Measurements from ENCODE around the gene ATXN1. TPM values are rescaled to one million over a fixed set of nuclear protein-coding genes. Genes with fewer than 3 reads are reported as not detected.

The ATXN1 gene
- total RNA-seq: 18.4 and 50.1 TPM in 2 replicates

GRCh38 chr6:16760516-16761470 is at the start of gene ATXN1:
Gene ATXN1, minus strand, starts transcription at chr6:16761460.
- DNase-seq (ENCODE audit: low read depth): peak; percentile 36
- TF ChIP-seq CTCF (IDR thresholded peaks at IDR 0.05; ENCODE audit: insufficient read depth, low read length, severe bottlenecking): no peak
- H3K27me3 ChIP-seq (ENCODE audit: control insufficient read depth, insufficient read depth, low read length): no peaks in the 10 kb centered on the region
- peak within 1 kb of the TSS; percentile 81 for H3K4me3 ChIP-seq (ENCODE audit: low read depth, low read length)
- no peaks in the 10 kb centered on the region for H3K36me3 ChIP-seq (ENCODE audit: control insufficient read depth, insufficient read depth, low read length)
- no peak for FAIRE-seq

- H3K4me3 ChIP-seq (ENCODE audit: low read depth, low read length): no peak overlapping the region
- no peak for FAIRE-seq
- no peaks in the 10 kb centered on the region for H3K36me3 ChIP-seq (ENCODE audit: control insufficient read depth, insufficient read depth, low read length)
- DNase-seq (ENCODE audit: low read depth): no peak
- TF ChIP-seq CTCF (IDR thresholded peaks at IDR 0.05; ENCODE audit: insufficient read depth, low read length, severe bottlenecking): no peak
- no peaks in the 10 kb centered on the region for H3K27me3 ChIP-seq (ENCODE audit: control insufficient read depth, insufficient read depth, low read length)
These were observed 49.2 kb upstream of the ATXN1 start for GRCh38 chr6:16810411-16810810.

- FAIRE-seq: no peak
- Histone ChIP-seq H3K36me3 (ENCODE audit: control insufficient read depth, insufficient read depth, low read length) (no peaks in the 10 kb centered on the region), H3K27me3 (ENCODE audit: control insufficient read depth, insufficient read depth, low read length) (no peaks in the 10 kb centered on the region), H3K4me3 (ENCODE audit: low read depth, low read length) (no peak overlapping the region)
- DNase-seq (ENCODE audit: low read depth): no peak
- TF ChIP-seq CTCF (IDR thresholded peaks at IDR 0.05; ENCODE audit: insufficient read depth, low read length, severe bottlenecking): no peak
These were observed 48.6 kb upstream of the ATXN1 start for GRCh38 chr6:16809753-16810358.

GRCh38 chr6:16807956-16808355 is 46.7 kb upstream of the ATXN1 start:
- Histone ChIP-seq H3K4me3 (ENCODE audit: low read depth, low read length) (no peak overlapping the region), H3K36me3 (ENCODE audit: control insufficient read depth, insufficient read depth, low read length) (no peaks in the 10 kb centered on the region), H3K27me3 (ENCODE audit: control insufficient read depth, insufficient read depth, low read length) (no peaks in the 10 kb centered on the region)
- TF ChIP-seq CTCF (IDR thresholded peaks at IDR 0.05; ENCODE audit: insufficient read depth, low read length, severe bottlenecking): no peak
- FAIRE-seq: no peak
- no peak for DNase-seq (ENCODE audit: low read depth)

GRCh38 chr6:16806363-16806762 is 45.1 kb upstream of the ATXN1 start:
- H3K4me3 ChIP-seq (ENCODE audit: low read depth, low read length): no peak overlapping the region
- TF ChIP-seq CTCF (IDR thresholded peaks at IDR 0.05; ENCODE audit: insufficient read depth, low read length, severe bottlenecking): no peak
- H3K27me3 ChIP-seq (ENCODE audit: control insufficient read depth, insufficient read depth, low read length): no peaks in the 10 kb centered on the region
- FAIRE-seq (no peak), DNase-seq (ENCODE audit: low read depth) (no peak)
- H3K36me3 ChIP-seq (ENCODE audit: control insufficient read depth, insufficient read depth, low read length): no peaks in the 10 kb centered on the region
